Hepatic stellate cell (primary cell): ENCODE results near the gene ELMOD1.
A peak's percentile ranks its signal among the peaks of the same experiment; 100 is the strongest.
"Not testable (repeated sequence)": the region's sequence is repeated elsewhere in the genome, so short reads cannot be mapped to it uniquely, and the experiment has no call there.

ENCODE experiments used
- DNase-seq: peaks from one replicate; pipeline ENCODE4 v3.0.0; 2011; ENCODE audit warnings: low spot score

Gene ELMOD1

GRCh38 chr11:107590460-107591377 lies at the start of gene ELMOD1:
TSS of gene ELMOD1 (plus strand) at chr11:107591147. CDS start at chr11:107618190, 27,043 bp downstream.
- DNase-seq, result peak; percentile 64

- DNase-seq, result no peak
These were observed 45.8 kb upstream of the ELMOD1 start for GRCh38 chr11:107545101-107545514.

- DNase-seq, result no peak
These were observed 43.0 kb upstream of the ELMOD1 start for GRCh38 chr11:107547961-107548360.

DNA sequence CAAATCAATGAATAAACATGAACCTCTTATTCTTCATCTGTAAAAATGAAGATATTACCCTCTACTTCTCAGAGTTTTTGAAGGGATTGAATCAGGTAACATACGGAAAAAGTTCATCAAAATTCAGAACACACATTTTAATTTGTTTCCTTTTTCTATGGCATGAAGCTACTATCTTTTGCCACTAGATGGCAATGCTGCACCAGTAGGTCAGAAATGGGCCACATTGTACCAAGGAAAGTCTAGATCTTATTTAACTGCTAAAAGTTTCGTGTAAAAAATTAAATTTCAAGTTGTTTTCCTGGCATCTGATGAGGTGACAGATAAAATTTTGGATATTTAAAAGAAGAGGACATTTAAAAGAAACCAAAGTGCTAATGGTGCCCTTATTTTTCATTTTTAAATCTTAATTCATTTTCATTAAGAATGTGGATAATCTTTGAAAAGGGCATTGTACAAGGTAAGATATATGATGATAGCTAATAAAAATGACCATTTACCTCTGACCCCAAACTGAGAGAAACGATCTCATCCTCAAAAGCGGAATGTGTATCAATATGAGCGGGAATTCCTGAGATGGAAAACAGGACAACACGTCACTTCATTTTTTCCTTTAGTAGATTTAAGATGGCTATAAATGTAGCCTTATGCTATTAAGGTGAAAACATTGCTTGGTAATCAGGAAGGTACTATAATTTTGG lies 41.5 kb upstream of the ELMOD1 start:
- no peak for DNase-seq

GRCh38 chr11:107549954-107550285 lies 41.0 kb upstream of the ELMOD1 start:
- DNase-seq, result no peak

DNA sequence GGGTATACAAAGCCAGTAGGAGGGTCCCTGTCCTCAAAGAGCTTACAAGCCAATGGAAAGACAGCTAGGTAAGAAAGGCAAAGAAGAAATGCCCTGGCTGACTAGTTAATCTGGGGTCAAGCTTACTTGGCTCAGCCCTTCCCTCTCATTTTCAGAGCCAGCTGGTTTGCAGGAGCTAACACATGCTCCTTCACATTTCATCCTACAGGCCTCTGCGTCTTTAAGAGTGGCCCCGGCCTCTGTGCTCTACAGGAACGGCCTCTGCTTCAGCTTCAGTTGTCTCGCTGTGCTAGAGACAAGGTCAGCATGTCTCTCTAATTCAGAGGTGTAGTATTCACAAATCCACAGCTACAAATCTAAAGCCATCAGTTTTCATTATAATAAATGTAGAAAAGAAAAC lies 40.6 kb upstream of the ELMOD1 start:
- no peak for DNase-seq

GRCh38 chr11:107561688-107562087 lies 29.3 kb upstream of the ELMOD1 start:
- DNase-seq, result no peak

DNA sequence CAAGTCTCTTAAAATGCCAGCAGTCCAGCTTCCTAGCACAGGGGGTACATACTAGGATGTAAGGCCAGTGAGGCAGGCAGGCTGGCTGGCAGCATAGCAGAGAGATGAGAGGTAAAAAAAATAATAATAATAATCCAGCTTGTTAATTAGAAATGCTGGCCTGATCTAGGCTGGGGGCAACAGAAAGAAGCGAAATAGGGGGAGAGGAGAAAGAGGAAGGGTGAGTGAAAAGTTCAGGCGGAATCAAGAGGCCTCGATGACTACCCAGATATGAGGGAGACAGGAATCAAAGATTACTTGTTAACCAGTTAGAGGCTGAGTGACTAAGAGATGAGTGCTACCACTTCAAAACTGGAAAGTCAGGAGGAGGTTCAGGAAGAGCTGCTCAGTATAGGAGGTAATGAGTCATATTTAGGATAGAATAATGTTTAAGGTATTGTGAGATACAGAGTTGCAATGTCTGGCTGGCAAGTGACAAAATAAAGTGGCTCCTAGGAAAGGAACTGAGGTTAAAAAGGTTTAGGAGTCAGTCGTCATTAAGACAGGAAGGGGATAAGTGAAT lies 28.2 kb upstream of the ELMOD1 start:
- DNase-seq, result no peak

- peak; percentile 46 for DNase-seq
These were observed 27.2 kb upstream of the ELMOD1 start for GRCh38 chr11:107563702-107564101.

DNA sequence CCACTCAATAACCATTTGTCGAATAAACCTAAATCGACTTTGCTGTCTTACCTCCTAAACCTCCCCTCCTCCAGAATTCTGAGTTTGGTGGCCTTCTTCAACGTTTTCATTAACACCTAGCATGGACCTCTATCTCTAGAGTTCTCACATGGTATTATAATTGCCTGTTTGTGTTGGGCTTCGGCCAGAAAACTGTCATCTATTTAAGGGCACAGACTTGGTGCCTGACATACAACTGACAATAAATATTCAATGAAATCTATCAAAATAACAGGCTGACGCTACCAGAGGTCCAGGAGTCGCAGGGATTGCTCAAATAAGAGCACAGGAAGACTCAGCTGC lies 26.1 kb upstream of the ELMOD1 start:
- no peak for DNase-seq

GRCh38 chr11:107565219-107565937 lies 25.6 kb upstream of the ELMOD1 start, which contains the start of gene ALKBH8:
TSS of gene ALKBH8 (minus strand) at chr11:107565735. CDS start at chr11:107560893, 4,842 bp downstream.
- peak; percentile 71 for DNase-seq

DNA sequence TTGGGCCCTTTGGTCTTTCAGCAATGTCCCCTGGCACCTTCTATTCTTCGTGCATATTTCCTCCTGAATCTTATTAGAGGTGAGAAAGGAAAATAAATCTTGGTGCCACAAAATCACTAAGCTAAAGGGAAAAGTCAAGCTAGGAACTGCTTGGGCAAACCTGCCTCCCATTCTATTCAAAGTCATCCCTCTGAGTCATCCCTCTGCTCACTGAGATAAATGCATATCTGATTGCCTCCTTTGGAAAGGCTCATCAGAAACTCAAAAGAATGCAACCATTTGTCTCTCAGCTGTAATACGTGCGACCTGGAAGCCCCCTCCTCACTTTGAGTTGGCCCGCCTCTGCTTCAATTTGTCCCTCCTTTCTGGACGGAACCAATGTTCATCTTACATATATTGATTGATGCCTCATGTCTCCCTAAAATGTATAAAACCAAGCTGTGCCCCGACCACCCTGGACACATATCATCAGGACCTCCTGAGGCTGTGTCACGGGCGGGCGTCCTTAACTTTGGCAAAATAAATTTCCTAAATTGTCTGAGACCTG lies 24.9 kb upstream of the ELMOD1 start:
- DNase-seq, result not testable (repeated sequence)

GRCh38 chr11:107566569-107566968 lies 24.4 kb upstream of the ELMOD1 start:
- no peak for DNase-seq

DNA sequence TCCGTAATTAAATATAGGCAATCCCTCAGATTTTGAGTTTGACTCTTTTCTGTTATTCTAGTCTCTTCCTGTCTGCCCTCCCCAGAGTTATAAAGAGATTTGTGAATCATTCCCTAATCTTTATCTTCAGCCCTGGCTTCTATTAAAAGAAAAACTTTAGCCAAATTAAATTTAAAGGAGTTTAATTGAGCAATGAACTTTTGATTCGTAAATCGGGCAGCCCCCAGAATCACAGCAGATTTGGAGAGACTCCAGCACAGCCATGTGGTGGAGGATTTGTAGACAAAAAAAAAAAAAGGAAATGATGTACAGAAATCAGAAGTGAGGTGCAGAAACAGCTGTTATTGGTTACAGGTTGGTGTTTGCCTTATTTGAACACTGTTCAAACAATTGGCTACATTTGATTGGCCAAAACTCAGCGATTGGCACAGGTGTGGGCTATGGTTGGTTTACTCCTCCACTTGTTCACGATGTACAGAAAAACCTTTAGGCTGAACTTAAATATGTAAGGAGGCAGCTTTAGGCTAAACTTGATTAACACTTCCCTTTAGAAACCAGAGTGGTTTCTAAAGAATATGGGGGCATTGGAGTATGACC lies 23.1 kb upstream of the ELMOD1 start:
- no peak for DNase-seq

DNA sequence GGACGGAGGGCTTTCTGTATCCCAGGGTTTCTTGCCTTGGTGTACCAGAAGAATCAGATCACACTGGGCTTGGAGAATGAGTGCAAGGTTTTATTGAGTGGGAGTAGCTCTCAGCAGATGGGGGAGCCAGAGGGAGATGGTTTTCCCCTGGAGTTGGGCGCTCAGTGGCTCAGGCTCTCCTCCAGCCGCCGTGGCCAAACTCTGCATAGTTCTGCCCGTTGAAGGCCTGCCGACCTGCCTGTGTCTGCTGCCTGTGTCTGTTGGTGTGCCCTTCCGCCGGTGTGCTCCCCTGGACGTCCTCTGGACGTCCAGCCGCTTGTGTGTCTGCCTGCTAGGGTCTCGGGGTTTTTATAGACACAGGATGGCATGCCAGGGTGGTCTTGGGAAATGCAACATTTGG lies 20.9 kb upstream of the ELMOD1 start:
- DNase-seq, result no peak

GRCh38 chr11:107573438-107573837 lies 17.5 kb upstream of the ELMOD1 start:
- DNase-seq, result no peak

GRCh38 chr11:107576497-107577345 lies 14.2 kb upstream of the ELMOD1 start:
- not testable (repeated sequence) for DNase-seq

DNA sequence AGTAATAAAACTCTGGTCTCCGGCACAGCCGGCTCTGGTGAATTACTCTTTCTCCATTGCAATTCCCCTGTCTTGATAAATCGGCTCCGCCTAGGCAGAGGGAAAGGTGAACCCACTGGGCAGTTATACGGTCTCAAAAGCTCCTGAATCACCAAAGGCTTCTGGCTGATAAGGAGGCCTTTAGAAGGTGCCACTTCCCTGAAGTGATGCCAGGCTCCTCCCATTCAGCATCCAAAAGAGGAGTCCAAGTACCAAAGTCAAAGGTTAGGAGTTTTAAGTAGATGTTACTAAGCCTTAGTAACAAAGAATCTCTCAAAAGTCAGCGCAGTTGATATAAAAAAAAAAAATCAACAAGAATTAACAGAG lies 13.6 kb upstream of the ELMOD1 start:
- no peak for DNase-seq

DNA sequence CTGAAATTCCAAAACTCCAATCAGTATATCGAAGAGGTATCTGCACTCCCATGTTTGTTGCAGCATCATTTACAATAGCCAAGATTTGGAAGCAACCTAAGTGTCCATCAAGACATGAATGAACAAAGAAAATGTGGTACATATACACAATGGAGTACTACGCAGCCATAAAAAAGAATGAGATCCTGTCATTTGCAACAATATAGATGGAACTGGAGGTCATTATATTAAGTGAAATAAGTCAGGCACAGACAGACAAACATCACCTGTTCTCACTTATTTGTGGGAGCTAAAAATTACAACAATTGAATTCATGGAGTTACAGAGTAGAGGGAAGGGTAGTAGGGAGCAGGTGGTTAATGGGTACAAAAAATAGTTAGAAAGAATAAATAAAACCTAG lies 11.8 kb upstream of the ELMOD1 start:
- not testable (repeated sequence) for DNase-seq

DNA sequence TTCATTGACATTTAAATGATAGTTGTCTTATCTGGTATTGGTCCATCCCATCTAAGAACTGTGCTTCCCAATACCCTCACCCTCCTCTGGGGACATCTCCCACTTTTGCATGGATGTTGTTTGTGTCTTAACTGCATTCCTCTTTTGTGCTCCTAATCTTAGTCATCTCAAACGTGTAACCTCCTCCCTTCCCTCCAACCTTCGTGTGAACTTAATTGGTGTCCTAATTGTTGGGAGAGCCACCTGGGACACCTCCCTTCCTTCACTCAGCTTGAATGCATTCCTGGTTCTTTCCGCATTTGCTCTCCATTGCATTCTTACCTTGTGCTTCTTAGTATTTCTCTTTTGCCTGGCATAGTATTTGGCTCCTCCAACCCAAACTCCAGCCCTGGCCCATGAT lies 9.8 kb upstream of the ELMOD1 start:
- no peak for DNase-seq
